ENCODE results near the gene ARHGAP29.

- no peak for TF ChIP-seq REST (IDR thresholded peaks at IDR 0.05; ENCODE audit: insufficient read depth in 1 of 2, low read depth in 2 of 2, low read length in 2 of 2)
- TF ChIP-seq TAF1 (IDR thresholded peaks at IDR 0.05; ENCODE audit: borderline replicate concordance, insufficient read depth, low read length) = no peak
- TF ChIP-seq POLR2AphosphoS5 (IDR thresholded peaks at IDR 0.05; ENCODE audit: low read depth, low read length) = no peak
- TF ChIP-seq SIN3A (IDR thresholded peaks at IDR 0.05; ENCODE audit: borderline replicate concordance, insufficient read depth, low read length) = no peak
Observed at GRCh38 chr1:94130851-94131595, 106.4 kb downstream of the ARHGAP29 start.

Measured in PFSK-1 (cell line).